Esophagus muscularis mucosa (tissue), 4 donors: Measurements from ENCODE around the gene FAM13A. TPM values are rescaled to one million over a fixed set of nuclear protein-coding genes. Genes with fewer than 3 reads are reported as not detected.
"Not testable (repeated sequence)": the region's sequence is repeated elsewhere in the genome, so short reads cannot be mapped to it uniquely, and the experiment has no call there.

Experiments
- DNase-seq: peaks from one replicate; pipeline ENCODE4 v3.0.0-alpha.2; 2017; ENCODE audit errors: extremely low spot score
- H3K27ac ChIP-seq, 4 donors: fragments of 200-600 bp; sonication (generic); replicated peaks in 1 of 4; 1 replicate in 3 of 4; 2 replicates in 1 of 4; pipeline ENCODE4 v1.5.1; 2016 to 2019; ENCODE audit warnings: mild to moderate bottlenecking in 1 of 4
- H3K27me3 ChIP-seq, 4 donors: fragments of 200-600 bp; sonication (generic); one replicate each; pipeline versions ENCODE4 v1.5.1 to v1.6.0; 2016 to 2019
- H3K36me3 ChIP-seq, 4 donors: fragments of 200-600 bp; sonication (generic); one replicate each; pipeline ENCODE4 v1.5.1; 2016 to 2019
- H3K4me1 ChIP-seq, 4 donors: fragments of 200-600 bp; sonication (generic); one replicate each; pipeline ENCODE4 v1.5.1; 2016 to 2019
- H3K4me3 ChIP-seq, 4 donors: fragments of 200-600 bp; sonication (generic); 1 replicate in 2 of 4; 2 replicates in 2 of 4; pipeline ENCODE4 v1.5.1; 2016 to 2019; ENCODE audit warnings: mild to moderate bottlenecking in 4 of 4, moderate library complexity in 1 of 4
- H3K9me3 ChIP-seq, 4 donors: fragments of 200-600 bp; sonication (generic); 1 replicate in 3 of 4; 2 replicates in 1 of 4; pipeline ENCODE4 v1.5.1; 2016 to 2019
- EP300 ChIP-seq: sonication (generic); formaldehyde crosslinking; IDR thresholded peaks from one replicate; pipeline ENCODE4 v1.6.1; 2017; ENCODE audit warnings: antibody characterized with exemption
- POLR2A ChIP-seq: fragments of 450-650 bp; IDR thresholded peaks from one replicate; pipeline ENCODE4 v1.6.1; 2017; ENCODE audit warnings: antibody characterized with exemption, moderate library complexity, mild to moderate bottlenecking, low read depth
- POLR2AphosphoS5 ChIP-seq, 2 donors: sonication (generic); formaldehyde crosslinking; IDR thresholded peaks; one replicate each; pipeline ENCODE4 v1.6.1; 2017; ENCODE audit warnings: antibody characterized with exemption in 2 of 2
- WGBS: methylation state at CpG from one replicate; pipeline ENCODE4 v1.1.5; 2018; 5-methylcytosine and 5-hydroxymethylcytosine counted together
- intact Hi-C: fragments of 100-400 bp; cut with DNase I; formaldehyde crosslinking; loops from one replicate; pipeline ENCODE4 v1.15.1; 2023
- total RNA-seq, 4 donors: library from RNA; depleted of rRNA; stranded (reverse); fragments of >200 nt; gene quantifications; one replicate each; pipeline versions ENCODE4 v1.1.0 to v1.2.1, GENCODE V29; 2016
- TF ChIP-seq, protein P1 (sequence below), 3 experiments: fragments of 200-600 bp in 2 of 3; fragments of 450-650 bp in 1 of 3; sonication (generic) in 2 of 3; IDR thresholded peaks; one replicate each; pipeline ENCODE4 v1.5.1; 2017 to 2019; ENCODE audit warnings: antibody characterized with exemption in 3 of 3, mild to moderate bottlenecking in 2 of 3, moderate library complexity in 1 of 3

The FAM13A gene
- total RNA-seq, 4 donors from 2014 or later = 22.4 to 27.2 (median 26.0) TPM

DNA sequence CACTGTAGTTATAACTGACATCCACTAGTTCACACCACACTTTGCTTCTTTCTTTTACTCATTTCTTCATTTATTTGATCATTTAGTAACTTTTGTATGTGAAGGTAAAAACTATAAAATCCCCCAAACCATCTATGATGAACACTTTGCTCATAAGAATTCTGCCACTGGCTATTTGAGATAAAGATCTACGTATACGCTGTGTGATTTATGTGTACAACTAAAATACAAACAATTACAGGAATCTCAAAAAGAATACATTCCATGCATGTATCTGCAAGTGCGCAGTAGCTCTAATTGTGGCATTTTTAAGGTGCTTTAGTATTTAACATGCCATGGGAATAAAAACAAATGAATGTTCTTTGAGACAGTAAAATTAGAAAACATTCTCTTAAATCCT, 202.5 kb downstream of the FAM13A start:
- Histone ChIP-seq H3K27me3 (no peaks in the 10 kb centered on the region), H3K36me3 (no peaks in the 10 kb centered on the region), H3K27ac (no peak overlapping the region), H3K4me3 (no peak overlapping the region), H3K4me1 (peaks cover 0 to 5% (median 0%) of the 10 kb centered on the region in 4 donors), H3K9me3 (no peaks in the 10 kb centered on the region)
- DNase-seq = no peak
- intact Hi-C loops = no loop called here
- no peak for TF ChIP-seq EP300
- no peak for TF ChIP-seq POLR2A
- TF ChIP-seq, protein P1, sequence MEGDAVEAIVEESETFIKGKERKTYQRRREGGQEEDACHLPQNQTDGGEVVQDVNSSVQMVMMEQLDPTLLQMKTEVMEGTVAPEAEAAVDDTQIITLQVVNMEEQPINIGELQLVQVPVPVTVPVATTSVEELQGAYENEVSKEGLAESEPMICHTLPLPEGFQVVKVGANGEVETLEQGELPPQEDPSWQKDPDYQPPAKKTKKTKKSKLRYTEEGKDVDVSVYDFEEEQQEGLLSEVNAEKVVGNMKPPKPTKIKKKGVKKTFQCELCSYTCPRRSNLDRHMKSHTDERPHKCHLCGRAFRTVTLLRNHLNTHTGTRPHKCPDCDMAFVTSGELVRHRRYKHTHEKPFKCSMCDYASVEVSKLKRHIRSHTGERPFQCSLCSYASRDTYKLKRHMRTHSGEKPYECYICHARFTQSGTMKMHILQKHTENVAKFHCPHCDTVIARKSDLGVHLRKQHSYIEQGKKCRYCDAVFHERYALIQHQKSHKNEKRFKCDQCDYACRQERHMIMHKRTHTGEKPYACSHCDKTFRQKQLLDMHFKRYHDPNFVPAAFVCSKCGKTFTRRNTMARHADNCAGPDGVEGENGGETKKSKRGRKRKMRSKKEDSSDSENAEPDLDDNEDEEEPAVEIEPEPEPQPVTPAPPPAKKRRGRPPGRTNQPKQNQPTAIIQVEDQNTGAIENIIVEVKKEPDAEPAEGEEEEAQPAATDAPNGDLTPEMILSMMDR (IDR thresholded peaks at IDR 0.05) = no peak
- no peak for TF ChIP-seq POLR2AphosphoS5 (IDR thresholded peaks at IDR 0.05)
- 98% methylated on average over 3 of the region's 3 CpGs for WGBS

DNA sequence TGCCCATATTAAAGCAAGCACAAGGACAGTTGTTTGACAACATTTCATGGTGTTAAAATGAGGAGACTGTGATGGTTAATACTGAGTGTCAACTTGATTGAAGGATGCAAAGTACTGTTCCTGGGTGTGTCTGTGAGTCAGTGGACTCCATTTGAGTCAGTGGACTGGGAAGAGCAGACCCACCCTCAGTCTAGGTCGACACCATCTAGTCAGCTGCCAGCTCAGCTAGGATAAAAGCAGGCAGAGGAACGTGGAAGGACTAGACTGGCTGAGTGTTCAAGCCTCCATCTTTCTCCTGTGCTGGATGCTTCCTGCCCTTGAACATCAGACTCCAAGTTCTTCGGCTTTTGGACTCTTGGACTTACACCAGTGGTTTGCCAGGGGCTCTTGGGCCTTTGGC, 203.4 kb downstream of the FAM13A start:
- WGBS = 86% methylated on average over 3 of the region's 3 CpGs
- intact Hi-C loops, DNase-seq, H3K9me3 ChIP-seq, H3K27me3 ChIP-seq, H3K4me3 ChIP-seq, H3K4me1 ChIP-seq, H3K27ac ChIP-seq, H3K36me3 ChIP-seq: not testable (repeated sequence)

DNA sequence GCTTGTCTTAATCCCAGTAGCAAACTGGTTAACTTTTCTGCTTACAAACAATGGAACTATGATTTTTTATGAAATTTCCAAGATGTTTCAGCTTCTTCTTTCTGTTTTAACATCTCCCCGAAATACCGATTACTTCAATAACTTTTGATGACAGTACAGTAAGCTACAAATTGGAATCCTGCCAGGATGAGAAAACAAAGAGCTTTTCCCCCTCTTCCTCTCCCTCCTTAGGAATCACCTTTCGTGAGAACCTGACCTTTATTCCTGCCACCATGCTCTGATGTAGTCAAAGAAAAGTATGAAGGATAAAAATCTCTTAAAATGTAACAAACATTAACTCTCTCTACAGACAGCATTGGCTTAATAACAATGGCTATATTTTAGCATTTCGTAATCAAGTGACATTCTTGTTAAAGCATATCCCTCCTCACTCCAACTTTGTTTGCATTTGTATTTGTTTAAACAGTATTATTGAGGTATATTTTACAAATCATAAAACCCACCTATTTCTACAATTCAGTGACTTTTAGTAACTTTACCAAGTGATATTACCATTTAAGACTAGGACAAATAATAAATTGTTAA, 210.7 kb downstream of the FAM13A start:
- Histone ChIP-seq H3K27me3 (no peaks in the 10 kb centered on the region), H3K27ac (no peak overlapping the region), H3K4me3 (no peak overlapping the region), H3K9me3 (no peaks in the 10 kb centered on the region), H3K36me3 (no peaks in the 10 kb centered on the region), H3K4me1 (peaks cover 0 to 10% (median 8%) of the 10 kb centered on the region in 4 donors)
- WGBS = 56% methylated on average over 4 of the region's 4 CpGs
- intact Hi-C loops = no loop called here
- no peak for DNase-seq
- TF ChIP-seq POLR2A (no peak), POLR2AphosphoS5 (IDR thresholded peaks at IDR 0.05) (no peak), EP300 (no peak)
- TF ChIP-seq, protein P1 (IDR thresholded peaks at IDR 0.05) = no peak

DNA sequence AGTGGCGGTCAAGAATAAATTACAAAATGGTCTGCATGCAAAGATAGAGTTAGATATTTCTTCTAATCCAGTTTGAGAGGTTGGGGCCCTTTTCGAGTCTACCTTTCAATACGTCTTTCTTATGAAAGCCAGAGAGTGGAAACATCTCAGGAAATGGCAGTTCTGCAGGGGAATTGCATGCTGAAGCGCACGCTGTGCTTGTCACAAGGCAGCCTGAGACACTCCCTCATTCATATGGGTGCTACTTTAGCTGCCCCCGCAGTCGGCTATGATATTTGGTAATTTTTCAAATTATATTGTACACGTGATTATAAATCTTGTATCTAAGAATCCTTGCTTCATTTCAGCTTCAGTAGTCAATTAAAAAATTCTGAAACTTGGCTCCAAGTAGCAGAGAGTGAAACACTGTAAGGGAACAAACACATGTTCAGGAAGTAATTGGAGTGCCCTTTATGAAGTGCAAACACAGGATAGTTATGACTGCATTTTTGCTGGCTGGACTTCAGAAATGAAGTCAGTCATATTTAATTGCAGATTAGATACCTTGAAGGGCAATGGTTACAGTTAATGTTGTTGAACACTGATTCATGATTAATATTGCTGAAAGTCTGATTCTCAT, 213.8 kb downstream of the FAM13A start:
- Histone ChIP-seq H3K9me3 (no peaks in the 10 kb centered on the region), H3K4me3 (no peak overlapping the region), H3K27me3 (no peaks in the 10 kb centered on the region), H3K4me1 (peaks cover 0 to 10% (median 8%) of the 10 kb centered on the region in 4 donors), H3K27ac (no peak overlapping the region), H3K36me3 (no peaks in the 10 kb centered on the region)
- no peak for TF ChIP-seq EP300
- no peak for TF ChIP-seq POLR2A
- TF ChIP-seq POLR2AphosphoS5 (IDR thresholded peaks at IDR 0.05) = no peak
- TF ChIP-seq, protein P1 (IDR thresholded peaks at IDR 0.05) = no peak
- intact Hi-C loops = no loop called here
- DNase-seq = no peak
- WGBS = 83% methylated on average over 8 of the region's 8 CpGs

DNA sequence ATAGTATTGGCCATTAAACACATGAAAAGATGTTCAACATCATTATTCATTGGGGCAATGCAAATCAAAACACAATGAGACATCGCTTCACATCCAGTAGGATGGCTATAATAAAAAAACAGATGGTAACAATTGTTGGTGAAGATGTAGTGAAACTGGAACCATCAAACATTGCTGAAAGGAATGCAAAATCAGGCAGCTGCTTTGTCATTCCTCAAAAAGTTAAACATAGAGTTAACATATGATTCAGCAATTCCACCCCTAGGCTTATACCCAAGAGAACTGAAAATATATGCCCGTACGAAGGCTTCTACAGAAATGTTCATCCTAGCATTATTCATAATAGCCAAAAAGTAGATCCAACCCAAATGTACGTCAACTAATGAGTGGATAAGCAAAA, 215.3 kb downstream of the FAM13A start:
- 84% methylated on average over 4 of the region's 4 CpGs for whole genome bisulfite sequencing
- H3K27me3 ChIP-seq = no peaks in the 10 kb centered on the region
- intact Hi-C loops = no loop called here
- H3K36me3 ChIP-seq = no peaks in the 10 kb centered on the region
- H3K4me1 ChIP-seq = peaks cover 0 to 10% (median 8%) of the 10 kb centered on the region in 4 donors
- TF ChIP-seq EP300 = no peak
- TF ChIP-seq POLR2AphosphoS5 (IDR thresholded peaks at IDR 0.05) = no peak
- no peak for TF ChIP-seq POLR2A
- TF ChIP-seq, protein P1 (IDR thresholded peaks at IDR 0.05) = no peak
- no peak for DNase-seq
- no peak overlapping the region for H3K4me3 ChIP-seq
- H3K9me3 ChIP-seq = no peaks in the 10 kb centered on the region
- no peak overlapping the region for H3K27ac ChIP-seq
